Putamen (tissue), 1 donor: ENCODE measurements around the gene SRRM3.
"Not testable (repeated sequence)": the region's sequence is repeated elsewhere in the genome, so short reads cannot be mapped to it uniquely, and the experiment has no call there.

Experiments used
- DNase-seq: peaks from one replicate; pipeline ENCODE4 v3.0.0-alpha.2; 2016; ENCODE audit warnings: low spot score

The SRRM3 gene

DNA sequence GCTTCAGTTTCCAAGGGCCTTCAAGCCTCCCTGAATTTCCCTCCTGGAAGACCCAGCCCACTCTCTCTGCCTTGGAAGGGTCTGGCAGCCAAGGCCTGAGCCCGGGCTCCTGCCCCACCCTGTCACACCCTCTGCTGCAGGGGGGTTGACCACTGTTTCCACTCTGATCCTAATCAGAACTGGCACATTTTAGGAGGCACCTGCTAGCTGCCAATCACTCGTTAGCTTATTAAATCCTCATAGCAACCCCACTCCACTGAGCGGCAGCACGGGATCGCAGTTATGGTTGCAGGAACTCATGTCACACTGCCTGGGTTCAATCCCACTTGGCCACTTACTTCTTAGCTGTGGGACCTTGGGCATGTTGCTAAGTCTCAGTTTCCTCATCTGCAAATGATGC, 113.7 kb downstream of the SRRM3 start:
- no peak for DNase-seq

DNA sequence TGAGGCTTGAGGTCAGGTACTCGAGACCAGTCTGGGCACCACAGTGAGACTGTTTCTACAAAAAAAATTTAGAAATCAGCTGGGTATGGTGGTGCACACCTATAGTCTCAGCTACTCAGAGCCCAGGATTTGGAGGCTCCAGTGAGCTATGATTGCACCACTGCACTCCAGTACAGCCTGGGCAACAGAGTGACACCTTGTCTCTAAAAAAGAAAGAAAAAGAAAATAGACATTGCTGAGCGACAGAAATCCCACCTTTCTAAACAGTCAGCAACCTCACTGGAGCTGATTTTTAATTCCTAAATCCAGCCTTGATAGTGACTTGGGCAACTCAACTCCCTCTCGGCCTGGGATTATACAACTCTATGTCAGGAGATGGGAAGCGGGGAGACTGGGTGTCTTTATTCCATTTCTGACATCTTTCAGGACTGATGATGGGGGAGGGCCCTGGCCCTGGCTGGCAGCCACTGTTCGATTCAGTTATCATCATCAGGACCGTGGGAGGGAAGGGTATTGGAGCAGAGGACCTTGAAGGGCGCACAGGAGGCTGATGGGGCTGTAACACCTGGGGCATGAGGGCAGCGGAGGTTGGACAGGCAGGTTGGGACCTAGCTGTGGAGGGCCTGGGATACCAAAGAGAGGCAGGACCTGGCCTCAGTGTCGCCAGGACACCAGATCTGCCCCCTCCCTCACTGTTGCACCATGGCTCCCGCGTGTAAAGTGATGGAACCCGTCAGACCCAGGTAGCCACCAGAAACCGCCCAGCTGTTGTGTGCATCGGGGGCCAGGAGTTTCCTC, 115.5 kb downstream of the SRRM3 start:
- no peak for DNase-seq

DNA sequence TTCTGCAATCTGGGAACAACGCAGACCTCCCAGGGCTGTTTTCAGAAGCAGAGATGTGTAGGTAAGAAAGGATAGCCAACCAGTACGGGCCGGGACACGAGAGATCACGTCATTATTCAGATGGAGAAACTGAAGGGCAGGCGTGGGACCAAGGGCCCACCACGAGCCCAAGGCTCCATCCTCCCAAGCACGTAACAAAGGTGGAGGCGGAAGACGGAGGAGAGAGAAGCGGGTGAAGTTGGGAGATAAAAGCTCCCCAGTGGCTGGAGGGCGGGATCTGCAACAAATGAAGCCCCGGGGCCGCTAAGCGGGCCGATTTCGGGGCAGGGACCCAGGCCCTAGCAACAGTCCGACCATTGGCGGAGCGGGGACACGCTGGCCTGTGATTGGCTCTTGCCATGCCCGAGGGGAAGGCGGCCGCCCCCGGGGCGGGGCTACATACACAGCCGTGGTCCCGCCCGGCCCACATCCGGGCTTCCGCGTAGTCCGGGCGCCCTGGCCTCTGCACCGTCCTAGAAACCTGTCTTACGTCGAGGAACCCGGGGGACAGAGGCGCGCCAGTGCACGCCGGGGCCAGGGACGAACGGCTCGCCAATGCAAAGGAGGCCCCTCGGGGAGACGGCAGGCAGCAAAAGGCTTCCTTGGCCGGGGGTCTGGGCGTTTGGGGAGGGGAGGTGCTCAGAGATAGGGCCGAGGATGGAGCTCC, 116.2 kb downstream of the SRRM3 start:
- DNase-seq = peak; percentile 98

DNA sequence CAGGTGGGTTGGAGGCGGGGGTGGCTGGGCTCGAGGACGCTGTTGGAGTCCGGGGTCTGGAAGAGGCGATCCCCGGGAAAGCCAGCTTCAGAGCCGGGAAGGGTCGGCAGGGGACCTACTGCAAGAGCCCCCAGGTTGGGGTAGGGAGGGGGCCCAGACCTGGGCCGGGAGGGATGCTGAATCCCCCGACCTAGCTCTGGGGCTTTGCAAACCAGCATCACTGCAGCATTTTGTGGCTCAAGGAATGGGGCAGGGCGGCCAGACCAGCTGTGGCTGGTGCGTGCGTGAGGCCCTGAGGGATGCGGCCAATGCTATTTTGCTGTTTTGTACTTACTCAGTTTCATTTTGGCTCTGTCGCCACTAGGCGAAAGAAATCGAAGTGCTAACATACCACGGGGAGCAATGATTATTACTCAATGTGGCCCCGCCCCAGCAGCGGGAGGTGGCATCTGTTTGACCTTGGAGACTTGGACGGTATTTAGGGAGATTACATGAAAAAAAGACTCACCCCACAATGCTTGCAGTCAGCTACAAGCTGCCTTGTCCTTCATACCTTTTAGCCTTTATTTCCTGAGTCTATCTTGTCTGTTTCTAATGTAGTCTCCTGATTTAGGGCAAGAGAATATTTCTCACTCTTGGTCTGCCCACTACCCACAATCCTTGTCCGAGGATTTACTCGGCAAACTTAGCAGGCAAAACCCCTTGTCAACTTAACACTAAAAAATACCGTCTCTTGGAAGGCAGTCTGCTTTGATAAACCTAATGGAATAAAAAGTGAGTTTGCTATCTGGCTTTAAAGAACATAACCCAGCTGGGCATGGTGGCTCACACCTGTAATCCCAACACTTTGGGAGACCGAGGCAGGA, 117.0 kb downstream of the SRRM3 start:
- DNase-seq = peak; percentile 59

DNA sequence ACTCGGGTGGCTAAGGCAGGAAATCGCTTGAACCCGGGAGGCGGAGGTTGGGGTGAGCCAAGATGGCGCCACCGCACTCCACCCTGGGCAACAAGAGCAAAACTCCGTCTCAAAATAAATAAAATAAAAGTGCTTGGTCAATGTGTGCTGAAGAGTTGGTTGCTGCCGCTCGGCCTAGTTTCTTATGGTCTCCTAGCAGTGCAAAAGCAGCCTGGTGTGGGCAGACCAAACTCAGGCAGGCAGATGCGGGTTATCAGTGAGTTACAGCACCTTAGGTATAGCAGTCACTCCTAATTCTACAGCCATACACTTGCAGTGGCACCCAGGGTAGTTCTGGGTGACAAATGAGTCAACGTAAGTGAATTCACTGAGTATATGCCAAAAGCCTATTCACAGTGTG, 123.4 kb downstream of the SRRM3 start:
- no peak for DNase-seq

DNA sequence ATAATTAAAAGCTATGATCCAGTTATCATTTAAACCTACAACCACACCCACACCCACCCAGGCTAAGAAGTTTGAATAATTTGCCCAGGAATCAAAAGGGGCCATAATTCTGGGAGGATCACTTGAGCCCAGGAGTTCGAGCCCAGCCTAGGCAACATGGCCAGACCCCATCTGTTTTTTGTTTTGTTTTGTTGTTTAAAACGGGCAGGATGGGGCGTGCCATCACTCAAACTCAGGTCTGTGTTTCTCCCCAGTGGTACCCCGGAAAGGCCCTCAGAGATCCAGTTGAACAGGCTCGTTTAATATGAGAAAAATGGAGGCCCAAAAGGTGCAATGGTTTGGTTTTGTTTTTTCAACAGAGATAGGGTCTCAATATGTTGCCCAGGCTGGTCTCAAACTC, 124.1 kb downstream of the SRRM3 start:
- DNase-seq = no peak

DNA sequence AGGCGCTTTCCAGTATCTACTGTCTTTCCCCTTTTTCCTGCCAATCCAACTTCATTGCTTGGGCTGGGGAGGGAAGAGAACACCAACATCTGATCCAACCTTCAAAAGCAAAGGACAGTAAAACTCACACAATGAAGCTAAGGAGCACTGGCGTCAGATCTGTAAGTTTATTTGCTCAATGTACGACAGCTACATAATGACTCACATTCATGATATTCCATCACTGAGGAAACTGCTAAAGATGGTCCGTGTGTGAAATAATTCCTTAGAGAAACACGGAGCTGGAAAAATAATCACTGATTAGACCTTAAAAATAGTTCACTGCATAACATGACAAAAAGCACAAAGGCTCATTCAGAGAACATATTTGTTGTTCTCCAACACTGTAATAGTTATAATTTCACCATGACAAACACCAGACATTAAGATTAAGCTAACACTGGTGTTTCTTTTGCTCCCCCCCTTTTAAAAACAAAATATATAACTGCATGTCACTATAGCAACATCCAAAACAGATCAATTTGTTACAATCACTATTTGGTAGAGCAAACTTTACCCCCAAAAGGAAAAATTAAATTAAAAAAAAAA, 125.0 kb downstream of the SRRM3 start:
- no peak for DNase-seq

DNA sequence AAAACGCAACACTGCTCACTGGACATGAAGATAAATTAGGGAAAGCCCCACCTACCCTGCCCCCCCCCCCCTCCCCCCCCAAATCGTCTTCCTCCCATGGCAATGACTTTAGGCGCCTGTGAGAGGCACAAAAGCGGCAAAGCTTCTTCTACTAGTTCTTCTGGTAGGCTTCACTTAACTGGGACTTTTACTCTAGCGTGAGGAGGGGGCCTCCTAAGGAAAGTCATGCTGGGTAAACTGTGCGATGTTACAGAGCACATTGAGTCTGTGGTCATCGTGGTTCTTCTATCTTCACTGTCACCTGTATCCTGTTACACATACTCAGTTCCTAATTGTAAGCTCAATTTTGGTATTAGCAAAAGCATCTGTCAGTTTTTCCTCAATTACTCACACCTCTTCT, 125.9 kb downstream of the SRRM3 start:
- no peak for DNase-seq

DNA sequence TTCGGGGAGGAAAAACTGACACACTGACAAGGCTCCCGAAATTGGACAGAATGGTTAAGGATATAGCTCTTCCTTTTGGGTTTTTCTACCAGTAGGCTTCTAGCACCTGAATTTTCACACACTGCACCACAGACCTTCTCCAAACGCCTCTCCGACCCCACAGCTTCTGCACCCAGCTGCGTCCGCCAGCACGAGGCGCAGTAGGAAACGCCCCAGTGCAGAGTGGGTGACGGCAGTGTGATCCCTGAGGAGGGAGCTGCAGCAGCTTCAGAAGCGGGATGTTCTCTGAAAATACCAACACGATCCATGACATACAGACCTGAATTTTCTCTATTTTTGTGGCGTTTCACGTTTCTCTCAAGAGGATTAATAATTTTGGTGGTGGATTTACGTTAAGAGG, 126.7 kb downstream of the SRRM3 start:
- no peak for DNase-seq

DNA sequence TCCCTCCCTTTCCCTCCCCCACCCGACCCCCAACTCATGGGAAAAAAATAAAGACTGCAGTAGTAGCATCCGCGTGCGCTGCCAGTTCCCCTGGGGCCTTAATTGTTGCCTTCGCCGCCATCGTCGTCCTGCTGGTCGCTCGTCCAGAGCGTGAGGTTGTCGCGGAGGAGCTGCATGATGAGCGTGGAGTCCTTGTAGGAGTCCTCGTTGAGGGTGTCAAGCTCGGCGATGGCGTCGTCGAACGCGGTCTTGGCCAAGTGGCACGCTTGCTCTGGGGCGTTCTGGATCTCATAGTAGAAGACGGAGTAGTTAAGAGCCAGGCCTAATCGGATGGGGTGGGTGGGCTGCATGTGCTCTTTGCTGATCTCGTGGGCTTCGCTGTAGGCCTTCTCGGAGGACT, 127.8 kb downstream of the SRRM3 start:
- no peak for DNase-seq

DNA sequence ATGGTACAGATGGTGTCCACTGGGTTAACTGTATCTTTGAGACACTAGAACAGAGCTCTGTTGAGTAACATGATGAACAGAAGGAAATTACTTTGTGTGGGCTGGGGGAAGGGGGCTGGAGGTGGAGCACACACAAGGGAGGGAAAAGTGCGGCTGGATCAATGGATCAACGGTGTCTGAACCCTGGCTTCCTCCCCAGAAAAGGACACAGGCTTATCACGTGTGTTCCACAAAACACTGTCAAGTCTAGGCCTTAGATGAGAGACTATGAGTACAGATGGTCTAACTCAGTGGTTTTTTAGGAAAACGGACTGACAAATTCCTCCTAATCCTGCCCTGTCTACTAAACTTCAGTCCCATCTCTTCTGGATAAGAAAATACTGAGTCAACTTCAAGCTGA, 128.6 kb downstream of the SRRM3 start:
- no peak for DNase-seq

DNA sequence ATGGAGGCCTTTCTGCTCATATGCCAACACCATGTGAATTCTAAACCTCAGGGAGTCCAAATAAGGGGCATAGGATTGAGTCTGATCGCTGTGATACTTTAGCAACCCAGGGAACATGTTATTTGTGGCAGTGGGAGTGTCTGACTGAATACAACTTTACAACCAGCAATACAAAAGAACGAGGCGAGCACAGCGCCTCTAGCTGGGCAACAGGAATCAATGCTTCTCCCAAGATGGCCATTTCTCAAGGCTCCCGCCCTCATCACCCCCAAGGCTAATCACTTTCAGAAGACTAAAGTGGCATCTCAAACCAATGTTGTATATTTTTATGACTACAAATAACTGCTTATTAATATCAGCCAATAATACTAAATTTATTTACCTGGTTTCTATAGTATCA, 129.0 kb downstream of the SRRM3 start:
- DNase-seq = no peak

DNA sequence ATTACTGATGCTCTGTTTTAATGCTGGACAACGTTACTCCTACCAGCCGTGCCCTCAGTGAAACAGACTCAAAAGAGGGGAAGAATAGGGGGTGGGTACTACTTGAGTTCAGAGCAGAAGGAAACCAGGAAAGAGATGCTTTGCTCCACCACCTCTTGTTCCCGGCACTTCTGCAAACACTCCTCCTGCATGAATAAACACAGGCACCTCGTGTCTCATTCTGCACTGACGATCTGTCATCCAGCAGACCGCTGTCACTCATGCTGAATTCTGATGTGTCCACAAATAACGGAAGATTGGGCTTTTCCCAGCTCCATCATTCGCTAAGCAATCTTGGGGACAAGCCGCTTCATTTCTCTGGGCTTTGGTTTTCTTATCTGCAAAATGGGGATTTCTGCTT, 130.4 kb downstream of the SRRM3 start:
- no peak for DNase-seq

DNA sequence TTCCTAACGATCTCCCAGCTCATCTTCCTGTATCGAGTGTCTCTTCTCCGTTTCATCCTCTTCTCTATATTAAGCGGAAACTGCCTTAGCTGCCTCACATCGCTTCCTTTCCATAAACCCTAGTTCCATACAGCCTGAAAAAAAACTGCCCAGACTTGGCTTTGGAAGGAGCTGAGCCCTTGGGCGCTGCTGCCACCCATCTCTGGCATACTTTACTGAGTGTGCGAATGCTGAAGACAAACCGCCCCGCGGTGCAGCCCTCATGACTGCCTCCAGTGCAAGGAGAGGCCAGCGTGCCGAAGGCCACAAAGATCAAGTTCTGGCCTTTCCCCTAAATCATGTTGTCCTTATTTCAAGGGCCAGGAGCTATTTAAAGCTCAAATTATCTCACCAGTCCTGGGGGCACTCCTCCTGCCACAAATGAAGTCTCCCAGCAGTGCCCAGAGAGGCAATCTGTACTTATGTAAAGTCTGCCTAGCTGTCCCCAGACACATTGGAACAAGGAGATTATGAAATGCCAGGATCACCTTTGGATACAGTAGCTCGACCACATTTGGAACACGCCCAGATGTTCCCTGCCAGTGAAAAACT, 131.9 kb downstream of the SRRM3 start:
- DNase-seq = no peak

DNA sequence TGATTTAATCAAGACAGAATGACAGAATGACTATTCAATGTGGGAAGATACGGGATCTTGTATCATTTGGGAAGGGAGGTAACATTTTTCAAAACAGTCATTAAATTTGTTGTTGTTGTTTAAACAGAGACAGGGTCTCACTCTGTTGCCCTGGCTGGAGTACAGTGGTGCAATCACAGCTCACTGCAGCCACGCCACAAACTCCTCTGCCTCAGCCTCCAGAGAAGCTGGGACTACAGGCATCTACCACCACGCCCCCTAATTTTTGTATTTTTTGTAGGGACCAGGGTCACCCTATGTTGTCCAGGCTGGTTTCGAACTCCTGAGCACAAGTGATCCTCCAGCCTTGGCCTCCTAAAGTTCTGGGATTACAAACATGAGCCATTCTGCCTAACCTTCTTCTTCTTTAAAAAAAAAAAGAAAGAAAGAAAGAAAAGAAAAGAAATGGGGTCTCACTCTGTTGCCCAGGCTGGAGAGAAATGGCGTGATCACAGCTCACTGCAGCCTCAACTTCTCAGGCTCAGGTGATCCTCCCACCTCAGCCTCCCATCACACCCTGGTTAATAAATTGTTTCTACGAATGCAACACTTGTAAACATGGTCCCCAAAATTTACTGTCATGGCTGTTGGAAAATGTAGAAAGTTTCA, 132.7 kb downstream of the SRRM3 start:
- DNase-seq = no peak

DNA sequence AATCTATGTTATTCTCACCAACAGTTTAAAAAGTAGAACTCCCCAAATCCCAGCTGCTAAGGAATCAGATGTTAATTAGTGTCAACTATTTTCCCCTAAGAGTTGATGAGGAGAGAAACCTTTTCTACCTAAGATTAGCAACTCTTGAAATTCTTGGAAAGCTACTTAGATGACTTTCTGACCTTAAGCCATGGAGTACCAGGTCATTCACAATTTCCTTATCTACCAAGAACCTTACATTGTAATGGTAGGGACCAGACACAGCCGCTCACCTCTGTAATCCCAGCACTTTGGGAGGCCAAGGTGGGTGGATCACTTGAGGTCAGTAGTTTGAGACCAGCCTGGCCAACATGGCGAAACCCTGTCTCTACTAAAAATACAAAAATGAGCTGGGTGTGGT, 133.7 kb downstream of the SRRM3 start:
- not testable (repeated sequence) for DNase-seq

DNA sequence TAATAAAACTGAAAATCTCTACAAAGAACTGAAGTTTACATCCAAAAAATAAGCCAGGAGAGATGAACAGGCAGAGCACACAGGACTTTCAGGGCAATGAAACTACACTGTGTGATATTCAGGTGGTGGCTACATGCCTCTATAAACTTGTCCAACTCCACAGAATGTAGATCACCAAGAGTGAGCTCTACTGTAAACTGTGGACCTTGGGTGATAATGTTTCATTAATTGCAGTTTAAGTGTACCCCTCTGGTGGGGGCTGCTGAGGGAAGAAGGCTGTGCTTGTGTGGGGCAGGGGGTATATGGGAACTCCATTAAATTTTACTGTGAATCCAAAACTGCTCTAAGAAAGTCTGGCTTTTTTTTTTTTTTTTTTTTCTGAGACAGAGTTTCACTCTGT, 134.4 kb downstream of the SRRM3 start:
- no peak for DNase-seq
